ENCODE results near the gene ANXA11. TPM values are rescaled to one million over a fixed set of nuclear protein-coding genes. Genes with fewer than 3 reads are reported as not detected.

ANXA11 gene
- total and polyA plus RNA-seq, 2 of the 8 experiments (the other 6 are each of a cell fraction or from before 2014, with no cell fraction given): 40.5 to 84.9 TPM

DNA sequence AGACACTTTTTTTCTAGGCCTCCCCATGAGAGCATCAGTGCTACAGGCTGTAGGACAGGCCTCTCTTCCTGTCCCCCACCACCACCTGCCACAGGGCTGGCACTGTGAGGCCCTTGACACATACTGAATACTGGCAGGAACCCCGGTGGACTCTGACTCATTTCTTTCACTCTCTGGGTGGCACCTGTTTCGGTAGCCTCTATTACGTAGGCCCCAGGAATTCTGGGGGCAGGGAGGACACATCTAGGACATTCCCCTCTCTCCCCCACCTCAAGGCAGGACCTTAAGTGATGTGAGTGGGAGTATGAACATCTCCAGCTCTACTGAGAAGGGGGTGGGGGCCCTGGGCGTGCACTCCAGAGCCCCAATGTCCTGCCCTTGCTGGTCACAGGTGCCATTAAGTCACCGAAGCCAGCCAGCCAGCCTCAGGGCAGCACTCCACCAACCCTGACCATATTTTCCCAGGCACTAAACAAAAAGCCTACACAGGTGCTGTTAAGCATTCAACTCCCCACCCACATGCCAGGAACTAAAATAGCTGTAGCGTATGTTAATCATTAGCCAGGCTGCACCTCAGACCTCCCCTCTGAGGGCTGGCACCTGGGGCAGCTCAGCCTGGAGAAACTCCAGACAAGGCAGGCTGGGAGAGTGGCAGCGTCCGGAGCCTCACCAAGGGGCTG is 8.9 kb downstream of the ANXA11 start:
- ChIA-PET POLR2A (ENCODE audit: partially characterized antibody) (interaction anchor here (3.0 kb wide), 1 partner anchor 8 kb away, joined by 16 read pairs; the partner anchor contains the start of gene ANXA11), CTCF (ENCODE audit: partially characterized antibody) (interaction anchor here (1.0 to 3.6 kb wide), 6 partner anchors 8 to 52 kb away, joined by 4 to 27 read pairs (median 5); no protein-coding TSS in a partner anchor)
- no peak overlapping the region for H3K4me2 ChIP-seq (ENCODE audit: insufficient read depth in 1 of 2, low read depth in 2 of 2, low read length in 2 of 2)
- no peak for TF ChIP-seq PHF8 (conservative IDR thresholded peaks at IDR 0.05; ENCODE audit: low read depth, low read length)
- TF ChIP-seq RNF2 (IDR thresholded peaks at IDR 0.05; ENCODE audit: borderline replicate concordance, low read depth, low read length, missing control alignments, poor library complexity, severe bottlenecking): no peak
- no peak for TF ChIP-seq FOSL1 (IDR thresholded peaks at IDR 0.05; ENCODE audit: insufficient read depth, low read depth, low read length)
- TF ChIP-seq, protein P1, sequence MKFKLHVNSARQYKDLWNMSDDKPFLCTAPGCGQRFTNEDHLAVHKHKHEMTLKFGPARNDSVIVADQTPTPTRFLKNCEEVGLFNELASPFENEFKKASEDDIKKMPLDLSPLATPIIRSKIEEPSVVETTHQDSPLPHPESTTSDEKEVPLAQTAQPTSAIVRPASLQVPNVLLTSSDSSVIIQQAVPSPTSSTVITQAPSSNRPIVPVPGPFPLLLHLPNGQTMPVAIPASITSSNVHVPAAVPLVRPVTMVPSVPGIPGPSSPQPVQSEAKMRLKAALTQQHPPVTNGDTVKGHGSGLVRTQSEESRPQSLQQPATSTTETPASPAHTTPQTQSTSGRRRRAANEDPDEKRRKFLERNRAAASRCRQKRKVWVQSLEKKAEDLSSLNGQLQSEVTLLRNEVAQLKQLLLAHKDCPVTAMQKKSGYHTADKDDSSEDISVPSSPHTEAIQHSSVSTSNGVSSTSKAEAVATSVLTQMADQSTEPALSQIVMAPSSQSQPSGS (IDR thresholded peaks at IDR 0.05; ENCODE audit: low read length): no peak
- no peak for TF ChIP-seq KDM1A (IDR thresholded peaks at IDR 0.05; ENCODE audit: borderline replicate concordance, low read length)
- no peak for TF ChIP-seq TBP (IDR thresholded peaks at IDR 0.05; ENCODE audit: low read depth, low read length)
- TF ChIP-seq GABPA (IDR thresholded peaks at IDR 0.05; ENCODE audit: borderline replicate concordance, insufficient read depth, low read length): no peak
- no peak for TF ChIP-seq ZNF274 (IDR thresholded peaks at IDR 0.05; ENCODE audit: borderline replicate concordance, extremely low read depth, low read length)
- TF ChIP-seq EGR1 (IDR thresholded peaks at IDR 0.05; ENCODE audit: borderline replicate concordance, low read depth, low read length): no peak

More for the DNA sequence above, 8.9 kb downstream of the ANXA11 start:
- Histone ChIP-seq H3K4me1 (replicated peaks in 1 of 4; ENCODE audit: control insufficient read depth in 3 of 4, insufficient read depth in 4 of 4, low read length in 3 of 4) (peaks cover 0 to 12% (median 6%) of the 10 kb centered on the region in 4 experiments; a peak in 5 of 7 replicates), H3K18ac (ENCODE audit: extremely low read depth, low read length) (no peak overlapping the region), H2BK20ac (ENCODE audit: low read length) (no peak overlapping the region), H3K79me1 (ENCODE audit: low read depth, low read length) (peaks cover 12% of the 10 kb centered on the region), H3K56ac (replicated peaks; ENCODE audit: insufficient read length, low read depth, low read length) (no peak overlapping the region), H3K4me3 (ENCODE audit: extremely low read depth in 1 of 4, insufficient read depth in 2 of 4, low read depth in 3 of 4, low read length in 4 of 4) (no peak overlapping the region), H3K23me2 (ENCODE audit: low read depth, low read length) (no peaks in the 10 kb centered on the region), H2AK5ac (ENCODE audit: low read depth, low read length) (peak overlapping the region; percentile 24; the same call in 1 of the 2 replicates), H4K5ac (ENCODE audit: insufficient read length, low read depth, low read length) (no peak overlapping the region), H3K9me3 (ENCODE audit: insufficient read depth in 2 of 2, low read depth in 1 of 2, low read length in 1 of 2) (no peaks in the 10 kb centered on the region), H2BK120ac (replicated peaks; ENCODE audit: low read depth, low read length) (no peak overlapping the region), H4K8ac (ENCODE audit: extremely low read depth, insufficient read depth, low read length) (no peak overlapping the region), H2BK5ac (ENCODE audit: low read depth, low read length) (no peak overlapping the region), H3K27me3 (replicated peaks in 1 of 4; ENCODE audit: control insufficient read depth in 3 of 4, extremely low read depth in 1 of 4, insufficient read depth in 3 of 4, low read length in 3 of 4) (no peaks in the 10 kb centered on the region), H4K91ac (replicated peaks; ENCODE audit: insufficient read length, low read length) (no peak overlapping the region), H2AFZ (ENCODE audit: low read length) (no peak overlapping the region), H3K36me3 (ENCODE audit: control insufficient read depth in 2 of 4, insufficient read depth in 4 of 4, low read length in 3 of 4) (no peaks in the 10 kb centered on the region; a peak in 1 of 8 replicates), H2BK15ac (ENCODE audit: low read length) (no peak overlapping the region), H3K14ac (ENCODE audit: insufficient read length) (no peak overlapping the region), H2BK12ac (ENCODE audit: low read depth, low read length) (no peak overlapping the region), H4K20me1 (replicated peaks in 1 of 2; ENCODE audit: control insufficient read depth in 1 of 2, insufficient read depth in 2 of 2, low read length in 2 of 2) (peaks cover 6 to 10% of the 10 kb centered on the region in 2 experiments), H3K79me2 (ENCODE audit: control insufficient read depth in 1 of 2, insufficient read depth in 2 of 2, low read length in 2 of 2) (peaks cover 0 to 50% of the 10 kb centered on the region in 2 experiments; a peak in 3 of 4 replicates), H3K23ac (ENCODE audit: insufficient read length) (no peak overlapping the region), H3K27ac (ENCODE audit: low read depth, low read length) (no peak overlapping the region), H3K9ac (replicated peaks in 1 of 4; ENCODE audit: extremely low read depth in 1 of 4, low read depth in 3 of 4, low read length in 3 of 4) (no peak overlapping the region), H3K4ac (replicated peaks; ENCODE audit: insufficient read length, low read depth, low read length) (no peak overlapping the region)
- WGBS, 2 experiments (ENCODE audit: extremely low coverage in 1 of 2, insufficient coverage in 1 of 2, insufficient read length in 1 of 2, insufficient replicate concordance in 2 of 2, low coverage in 1 of 2, low lambda C conversion rate in 2 of 2, missing lambda C conversion rate in 1 of 2): 92% methylated on average over 8 of the region's 8 CpGs; no CpG with 5 or more reads in 1 of the 2 experiments
- DNase-seq (ENCODE audit: low read depth in 1 of 2, low spot score in 2 of 2) (no peak), FAIRE-seq (no peak)
